Heart left ventricle (tissue), 13 donors: Measurements from ENCODE around the gene SCAF4.

Experiments used
- CTCF ChIP-seq, 12 donors: fragments of 200-600 bp; sonication (generic) in 4 of 12; IDR thresholded peaks; one replicate each; pipeline versions ENCODE4 v1.5.0 to v1.8.0; 2018 to 2022; ENCODE audit warnings: antibody characterized with exemption in 12 of 12, mild to moderate bottlenecking in 5 of 12
- POLR2A ChIP-seq, 2 donors: fragments of 450-650 bp; IDR thresholded peaks; one replicate each; pipeline ENCODE4 v1.6.1; 2017; ENCODE audit warnings: antibody characterized with exemption in 2 of 2, mild to moderate bottlenecking in 2 of 2, moderate library complexity in 2 of 2
- donor health status: ischemic (EF 13 %, LVEDD 7.1; RV severe dilation, severe dysfunction).
- donor health status: DM: no; HTN: yes; CAD: no.
- donor health status: DM: no; HTN: no; CAD: no.
- donor health status: ischemic (EF 25% LVEDD 6.9; RV normal size, moderate dysfunction).
- donor health status: ischemic (EF 25% LVEDD 5.7; RV mildly dilated, moderate dysfunction).
- donor health status: ischemic (EF 35%, LVEDD 5.7; RV mildly dilated, moderate dysfunction).
- donor health status: nonischemic (EF 11% LVEDD 7.7; RV severe dilation, severe dysfunction).
- donor health status: DM: yes; HTN: yes; CAD: no.
- donor health status: PGD.
- donor health status: ischemic (EF 29% LVEDD 5.4; RV normal size, mild dysfunction).
- donor health status: nonischemic (EF 23%, LVEDD 6.1; RV moderate dilation, normal function).

- no peak for TF ChIP-seq CTCF (IDR thresholded peaks at IDR 0.05)
- TF ChIP-seq POLR2A (IDR thresholded peaks at IDR 0.05), result no peak
These were observed 71.7 kb downstream of the SCAF4 start for GRCh38 chr21:31660259-31660565.
